Omental fat pad (tissue), 4 donors: Measurements from ENCODE around the gene ARID3C. TPM values are rescaled to one million over a fixed set of nuclear protein-coding genes. Genes with fewer than 3 reads are reported as not detected.

Experiments used
- ATAC-seq: fragments of 150-250 bp; one replicate; pipeline ENCODE4 v1.9.1; 2016; ENCODE audit warnings: mild to moderate bottlenecking, moderate library complexity; ENCODE audit not compliant: low FRiP score
- DNase-seq: peaks from one replicate; pipeline ENCODE4 v3.0.0-alpha.2; 2019; ENCODE audit warnings: low spot score
- total RNA-seq, 4 donors: library from RNA; depleted of rRNA; stranded (reverse); fragments of >200 nt; gene quantifications; one replicate each; pipeline ENCODE4 v1.1.0, GENCODE V29; 2016
- TF ChIP-seq, protein P1 (sequence below), 3 donors: fragments of 450-650 bp; IDR thresholded peaks; one replicate each; pipeline ENCODE4 v1.5.1; 2016 to 2017; ENCODE audit warnings: antibody characterized with exemption in 3 of 3, mild to moderate bottlenecking in 3 of 3, moderate library complexity in 2 of 3

The ARID3C gene
- total RNA-seq, 4 donors from 2014 or later: not detected

DNA sequence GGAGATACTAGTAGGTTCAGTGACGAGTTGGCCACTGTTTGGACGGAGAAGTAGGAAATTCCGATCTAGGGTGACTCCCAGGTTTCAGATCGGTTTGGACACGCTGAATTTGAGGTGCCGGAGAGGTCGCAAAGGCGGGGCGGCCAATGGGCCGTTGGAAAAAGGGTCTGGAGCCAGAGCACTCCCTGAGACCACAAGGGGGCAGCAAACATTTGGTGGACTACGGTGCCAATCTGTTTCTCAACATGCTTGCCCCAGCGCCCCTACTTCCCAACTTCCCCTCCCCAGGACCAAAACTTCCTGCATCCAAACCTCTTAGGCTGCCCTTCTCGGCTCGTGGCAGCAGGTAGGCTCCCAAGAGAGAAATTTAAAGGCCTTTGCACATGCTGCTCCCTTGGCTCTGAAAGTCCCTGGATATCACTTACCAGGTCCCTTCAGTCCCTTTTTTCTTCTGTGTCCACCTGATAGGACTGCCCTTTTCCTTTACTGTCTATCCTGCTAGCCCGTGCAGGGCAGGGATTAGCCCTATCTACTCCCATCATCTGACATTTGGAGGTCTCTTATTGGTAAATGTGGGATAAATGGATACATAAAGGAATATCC, 16.0 kb downstream of the ARID3C start:
- peak; percentile 71 for DNase-seq
- TF ChIP-seq, protein P1, sequence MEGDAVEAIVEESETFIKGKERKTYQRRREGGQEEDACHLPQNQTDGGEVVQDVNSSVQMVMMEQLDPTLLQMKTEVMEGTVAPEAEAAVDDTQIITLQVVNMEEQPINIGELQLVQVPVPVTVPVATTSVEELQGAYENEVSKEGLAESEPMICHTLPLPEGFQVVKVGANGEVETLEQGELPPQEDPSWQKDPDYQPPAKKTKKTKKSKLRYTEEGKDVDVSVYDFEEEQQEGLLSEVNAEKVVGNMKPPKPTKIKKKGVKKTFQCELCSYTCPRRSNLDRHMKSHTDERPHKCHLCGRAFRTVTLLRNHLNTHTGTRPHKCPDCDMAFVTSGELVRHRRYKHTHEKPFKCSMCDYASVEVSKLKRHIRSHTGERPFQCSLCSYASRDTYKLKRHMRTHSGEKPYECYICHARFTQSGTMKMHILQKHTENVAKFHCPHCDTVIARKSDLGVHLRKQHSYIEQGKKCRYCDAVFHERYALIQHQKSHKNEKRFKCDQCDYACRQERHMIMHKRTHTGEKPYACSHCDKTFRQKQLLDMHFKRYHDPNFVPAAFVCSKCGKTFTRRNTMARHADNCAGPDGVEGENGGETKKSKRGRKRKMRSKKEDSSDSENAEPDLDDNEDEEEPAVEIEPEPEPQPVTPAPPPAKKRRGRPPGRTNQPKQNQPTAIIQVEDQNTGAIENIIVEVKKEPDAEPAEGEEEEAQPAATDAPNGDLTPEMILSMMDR (IDR thresholded peaks at IDR 0.05): peak in 2 of 3 donors; percentile 12 to 28
- peak; percentile 67 for ATAC-seq

DNA sequence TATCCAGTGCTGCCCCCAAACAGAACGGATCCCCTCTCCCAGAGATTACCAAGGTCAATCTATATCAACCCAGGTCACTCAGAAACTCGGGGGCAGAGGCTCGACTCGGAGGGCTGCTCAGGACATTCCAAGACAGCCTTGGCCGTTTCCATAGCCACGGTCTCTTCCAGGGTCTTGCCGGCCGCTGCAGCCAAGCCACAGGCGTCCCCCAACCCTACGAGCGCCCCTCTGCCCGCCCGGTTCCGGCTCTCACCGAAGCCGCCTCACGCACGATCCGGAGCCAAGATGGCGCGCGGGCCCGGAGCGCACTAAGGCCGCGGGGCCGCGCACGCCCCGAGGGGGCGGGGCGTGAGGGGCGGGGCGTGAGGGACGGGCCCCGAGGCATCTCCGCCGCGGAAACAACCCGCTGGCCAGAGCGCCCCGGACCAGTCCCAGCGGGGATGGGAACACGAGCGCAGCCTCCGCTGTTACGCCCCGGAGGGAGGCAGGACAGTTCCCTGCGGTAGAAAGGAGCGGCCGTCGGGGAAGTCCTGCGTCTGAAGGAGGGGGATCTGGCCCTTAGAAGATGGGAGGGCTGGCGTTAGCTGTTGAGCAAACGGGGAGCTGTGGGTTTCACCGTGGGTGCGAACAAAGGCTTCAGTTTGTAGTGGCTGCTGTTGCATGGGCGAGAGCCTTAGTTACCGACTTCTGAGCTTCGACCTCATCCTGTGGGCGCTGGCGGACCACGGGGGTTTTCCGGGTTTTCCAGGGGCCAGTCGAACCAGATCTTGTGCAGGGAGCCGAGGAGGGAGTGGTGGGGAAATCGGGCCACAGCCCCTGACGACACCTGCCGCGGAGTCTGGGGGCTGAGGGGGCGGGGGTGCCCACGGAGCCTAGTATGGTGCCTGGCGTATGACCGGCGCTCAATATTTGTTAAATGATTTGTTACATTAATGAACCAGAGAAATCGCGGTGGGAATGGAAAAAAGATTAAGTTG, 16.8 kb downstream of the ARID3C start, which contains the start of gene RPP25L:
RPP25L (minus strand) TSS at position 287 of the 977 bp plus-strand sequence. CDS start 801 bp downstream, outside the sequence.
- TF ChIP-seq, protein P1 (IDR thresholded peaks at IDR 0.05): no peak
- ATAC-seq (peak; percentile 96), DNase-seq (peak; percentile 50)

DNA sequence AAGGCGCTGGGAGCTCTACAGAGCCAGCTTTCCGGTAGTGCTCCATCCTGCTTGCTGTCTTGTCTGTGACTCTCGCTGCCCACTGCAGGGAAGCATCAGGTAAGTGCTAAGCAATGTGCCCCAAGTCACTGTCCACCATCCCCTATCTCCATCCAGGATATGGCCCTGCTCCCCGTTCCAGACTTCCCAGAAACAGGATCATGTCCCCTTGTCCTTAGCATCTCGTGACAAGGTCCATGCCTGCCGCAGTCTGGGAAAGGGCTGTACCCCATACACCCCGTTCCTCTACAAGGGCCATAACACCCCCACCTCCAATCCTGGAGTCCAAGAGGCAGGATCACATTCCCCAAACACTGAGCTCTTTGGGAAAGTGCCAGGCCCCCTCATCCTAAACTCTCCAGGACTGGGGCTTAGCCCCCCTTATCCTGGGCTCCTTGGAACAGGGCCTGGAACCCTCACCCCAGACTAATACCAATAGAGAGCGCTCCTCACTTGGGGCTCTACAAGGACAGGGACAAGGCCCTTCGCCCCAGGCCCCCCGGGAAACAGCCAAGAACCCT, 17.5 kb downstream of the ARID3C start:
- TF ChIP-seq, protein P1 (IDR thresholded peaks at IDR 0.05): no peak
- peak; percentile 20 for ATAC-seq

DNA sequence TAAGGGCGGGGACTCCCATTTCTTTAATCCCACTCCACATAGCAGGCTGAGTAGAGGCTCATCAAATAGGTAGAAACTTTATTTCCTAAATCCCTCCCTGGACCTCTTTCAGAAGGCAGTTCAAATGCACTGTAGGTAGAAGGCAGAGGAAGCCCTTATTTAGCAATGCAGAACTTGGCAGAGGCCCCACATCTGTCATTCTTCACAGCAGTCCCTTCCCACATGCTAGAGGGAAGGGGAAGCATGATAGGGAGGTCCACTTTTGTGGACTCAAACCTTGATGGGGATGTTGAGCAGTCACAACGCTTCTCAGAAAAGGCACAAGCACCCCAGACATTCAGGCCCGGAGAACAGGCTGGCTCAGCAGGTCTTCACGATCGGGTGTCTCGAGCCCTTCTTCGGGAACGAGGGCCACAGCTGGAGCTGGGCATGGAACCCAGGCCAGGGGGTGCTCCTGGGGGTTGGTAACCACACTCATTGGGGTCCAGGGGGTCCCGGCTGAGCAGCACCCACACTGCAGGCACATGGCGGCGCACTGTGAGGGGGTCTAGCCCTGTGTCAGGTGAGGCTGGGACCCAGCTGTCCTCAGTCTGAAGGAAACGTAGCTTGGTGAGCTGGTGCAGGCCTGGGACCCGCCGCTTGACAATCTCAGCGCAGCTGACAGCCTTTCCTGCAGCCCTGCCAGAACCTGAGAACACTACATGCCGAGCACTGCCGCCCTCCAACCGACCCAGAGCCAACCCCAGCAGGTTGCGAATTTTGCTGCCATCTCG, 18.2 kb downstream of the ARID3C start:
- DNase-seq: no peak
- no peak for ATAC-seq
- TF ChIP-seq, protein P1 (IDR thresholded peaks at IDR 0.05): no peak

More for the DNA sequence above, 17.5 kb downstream of the ARID3C start:
- no peak for DNase-seq

DNA sequence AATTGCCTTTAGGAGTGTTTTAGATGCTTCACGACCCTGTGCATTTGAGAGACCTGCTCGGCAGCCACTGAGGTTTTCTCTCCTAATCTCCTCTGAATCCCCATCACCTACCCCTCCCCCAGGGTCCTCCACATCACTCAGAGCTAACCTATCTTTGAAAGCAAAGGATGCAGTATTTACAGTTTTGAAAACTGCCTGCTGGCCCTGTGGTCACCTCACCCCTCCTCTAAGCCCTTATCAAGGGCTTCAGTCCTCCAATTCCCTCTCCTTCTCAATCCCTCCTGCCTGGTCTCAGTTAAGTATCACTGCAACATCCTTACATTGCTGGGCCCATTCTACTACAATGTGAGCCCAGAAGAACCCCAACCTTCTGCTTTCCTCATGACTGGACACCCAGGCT, 21.5 kb downstream of the ARID3C start:
- TF ChIP-seq, protein P1 (IDR thresholded peaks at IDR 0.05): no peak
- ATAC-seq: no peak
- DNase-seq: no peak

DNA sequence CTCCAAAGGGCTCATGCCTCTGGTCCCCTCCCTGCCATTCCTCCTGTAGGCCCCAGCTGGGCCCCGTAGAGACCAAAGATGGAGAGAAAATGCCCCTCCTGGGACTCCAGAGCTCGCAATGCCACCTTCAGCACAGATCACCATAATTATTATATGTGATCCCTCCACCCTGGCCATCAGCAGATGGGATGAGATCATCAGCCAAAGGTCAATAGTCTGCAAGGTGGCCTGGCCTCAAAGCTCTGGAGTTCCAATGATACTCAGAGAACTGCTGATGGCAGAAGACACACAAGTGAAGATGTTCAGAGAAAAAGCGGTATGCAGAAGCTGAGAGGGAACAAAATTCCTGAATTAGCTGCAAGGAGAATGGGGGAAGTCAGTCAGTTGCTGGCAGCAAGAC, 22.0 kb downstream of the ARID3C start:
- TF ChIP-seq, protein P1 (IDR thresholded peaks at IDR 0.05): no peak
- ATAC-seq: no peak
- DNase-seq: no peak
